HepG2 (cell line): Measurements from ENCODE around the gene CRAT. TPM values are rescaled to one million over a fixed set of nuclear protein-coding genes. Genes with fewer than 3 reads are reported as not detected.

ENCODE experiments used
- ATAC-seq: fragments of 200-7000 bp; cut with Tn5 transposase; 3 replicates; pipeline ENCODE4 v1.9.1; 2020; ENCODE audit warnings: mild to moderate bottlenecking, moderate library complexity
- Bru-seq: library from RNA; stranded (reverse); fragments of 400-500 nt; gene quantifications from one replicate; lab custom pipeline; 2021; lab: Mats Ljungman, UMichigan
- BruChase-seq, 2 experiments: library from RNA; stranded (reverse); fragments of 400-500 nt; gene quantifications; one replicate each; lab custom pipeline; 2021; lab: Mats Ljungman, UMichigan
- BruUV-seq: library from RNA; stranded (reverse); fragments of 400-500 nt; replicated peaks from 2 replicates; lab custom pipeline; 2021; lab: Mats Ljungman, UMichigan
- CTCF ChIA-PET: fragments of 300-600 bp; formaldehyde crosslinking; extraction: SDS; loops from one replicate; lab custom pipeline; 2021; ENCODE audit warnings: low total read pairs, inconsistent platforms, low intra/inter-chr PET ratio; lab: Yijun Ruan, JAX
- POLR2A ChIA-PET: fragments of 350-600 bp; sonication (Branson Sonifier 250); formaldehyde crosslinking; loops from one replicate; lab custom pipeline; 2020; ENCODE audit warnings: antibody characterized with exemption, inconsistent platforms; lab: Yijun Ruan, JAX
- DNase-seq: peaks from one replicate; pipeline ENCODE4 v3.0.0-alpha.2; 2015; ENCODE audit warnings: low spot score
- FAIRE-seq: peaks from 3 replicates; lab custom pipeline; 2011; peaks lifted over from hg19 to GRCh38; lab: Jason Lieb, UNC
- H2AFZ ChIP-seq: one replicate; pipeline ENCODE4 v1.6.1; 2011; ENCODE audit warnings: low read length, inconsistent platforms
- H3K27ac ChIP-seq: fragments of 300-600 bp; 3 replicates; pipeline ENCODE4 v1.8.0; 2011; ENCODE audit warnings: mixed run types, mild to moderate bottlenecking, mixed read lengths, low read length, inconsistent platforms; ENCODE audit not compliant: insufficient read depth; ENCODE audit errors: extremely low read length
- H3K27me3 ChIP-seq, 2 experiments: fragments of 200-600 bp in 1 of 2; 2 replicates in 1 of 2; 3 replicates in 1 of 2; pipeline versions ENCODE4 v1.6.0 to v1.8.0; 2011; ENCODE audit warnings: low read length in 2 of 2, mild to moderate bottlenecking in 2 of 2, moderate library complexity in 2 of 2, inconsistent platforms in 1 of 2; ENCODE audit not compliant: insufficient read depth in 2 of 2, control insufficient read depth in 1 of 2
- H3K36me3 ChIP-seq, 2 experiments: fragments of 200-600 bp in 1 of 2; replicated peaks in 1 of 2; 2 replicates in 1 of 2; 3 replicates in 1 of 2; pipeline versions ENCODE4 v1.5.1 to v1.8.0; 2011; ENCODE audit warnings: low read length in 2 of 2, inconsistent platforms in 1 of 2; ENCODE audit not compliant: insufficient read depth in 2 of 2, control insufficient read depth in 1 of 2
- H3K4me1 ChIP-seq: 2 replicates; pipeline ENCODE4 v1.5.1; 2012; ENCODE audit warnings: low read length, inconsistent platforms; ENCODE audit not compliant: insufficient read depth
- H3K4me2 ChIP-seq: 2 replicates; pipeline ENCODE4 v1.6.0; 2011; ENCODE audit warnings: low read depth, low read length, inconsistent platforms
- H3K4me3 ChIP-seq, 3 experiments: fragments of 200-600 bp in 1 of 3; sonication (generic), shearing (Covaris generic) in 1 of 3; replicated peaks in 1 of 3; 2 replicates each; pipeline ENCODE4 v1.5.1; 2011 to 2016; ENCODE audit warnings: low read length in 3 of 3, inconsistent platforms in 2 of 3, low read depth in 2 of 3, mild to moderate bottlenecking in 2 of 3, control low read depth in 1 of 3, mixed read lengths in 1 of 3; ENCODE audit not compliant: insufficient read depth in 1 of 3
- H3K79me2 ChIP-seq: one replicate; pipeline ENCODE4 v1.6.1; 2011; ENCODE audit warnings: low read length, inconsistent platforms; ENCODE audit not compliant: insufficient read depth
- H3K9ac ChIP-seq: 2 replicates; pipeline ENCODE4 v1.6.0; 2011; ENCODE audit warnings: mild to moderate bottlenecking, low read depth, low read length, inconsistent platforms; ENCODE audit not compliant: insufficient read depth
- H3K9me3 ChIP-seq: 2 replicates; pipeline ENCODE4 v1.5.1; 2012; ENCODE audit warnings: mild to moderate bottlenecking, low read length
- H4K20me1 ChIP-seq: 2 replicates; pipeline ENCODE4 v1.6.0; 2011; ENCODE audit warnings: inconsistent platforms, mild to moderate bottlenecking, low read length, moderate library complexity; ENCODE audit not compliant: insufficient read depth
- DR1 ChIP-seq: sonication (generic); formaldehyde crosslinking; IDR thresholded peaks from 2 replicates; pipeline ENCODE4 v1.8.0; 2021; ENCODE audit warnings: mild to moderate bottlenecking, missing genetic modification reagents, inconsistent platforms
- ESRRA ChIP-seq: sonication (generic); formaldehyde crosslinking; IDR thresholded peaks from 2 replicates; pipeline ENCODE4 v1.5.1; 2020; ENCODE audit warnings: mild to moderate bottlenecking, low read depth, missing genetic modification reagents
- FOXO1 ChIP-seq: sonication (generic); formaldehyde crosslinking; IDR thresholded peaks from 2 replicates; pipeline ENCODE4 v1.4.0; 2020; ENCODE audit warnings: missing genetic modification reagents
- GABPA ChIP-seq, 2 experiments: IDR thresholded peaks; 2 replicates each; pipeline ENCODE4 v1.6.1; 2011 to 2016; ENCODE audit warnings: low read depth in 2 of 2, low read length in 1 of 2, missing biosample characterization in 1 of 2, missing genetic modification characterization in 1 of 2
- GRHL1 ChIP-seq: sonication (generic); formaldehyde crosslinking; conservative IDR thresholded peaks from 2 replicates; pipeline ENCODE4 v1.8.0; 2022; ENCODE audit warnings: missing genetic modification reagents
- HHEX ChIP-seq: IDR thresholded peaks from 2 replicates; pipeline ENCODE4 v1.6.1; 2016; ENCODE audit warnings: control low read depth
- JARID2 ChIP-seq: sonication (generic); formaldehyde crosslinking; IDR thresholded peaks from 2 replicates; pipeline ENCODE4 v1.8.1; 2023; ENCODE audit warnings: missing genetic modification reagents, inconsistent platforms; ENCODE audit not compliant: insufficient replicate concordance
- MIER3 ChIP-seq: IDR thresholded peaks from 2 replicates; pipeline ENCODE4 v1.6.1; 2016; ENCODE audit warnings: missing compliant biosample characterization, borderline replicate concordance
- PPARG ChIP-seq: conservative IDR thresholded peaks from 2 replicates; pipeline ENCODE4 v1.6.1; 2016; ENCODE audit warnings: missing biosample characterization, missing genetic modification reagents
- SIN3B ChIP-seq: fragments of 150-350 bp; IDR thresholded peaks from 2 replicates; pipeline ENCODE4 v1.6.1; 2014; ENCODE audit warnings: low read length
- TEAD2 ChIP-seq: sonication (generic); formaldehyde crosslinking; IDR thresholded peaks from 2 replicates; pipeline ENCODE4 v1.9.0; 2021; ENCODE audit warnings: missing genetic modification reagents
- ZNF263 ChIP-seq: sonication (generic); formaldehyde crosslinking; IDR thresholded peaks from 2 replicates; pipeline ENCODE4 v1.4.0; 2020; ENCODE audit warnings: missing genetic modification reagents
- ZNF343 ChIP-seq: sonication (generic); formaldehyde crosslinking; IDR thresholded peaks from 2 replicates; pipeline ENCODE4 v1.4.0; 2020; ENCODE audit warnings: mild to moderate bottlenecking, missing genetic modification reagents
- ZNF496 ChIP-seq: sonication (generic); formaldehyde crosslinking; IDR thresholded peaks from 2 replicates; pipeline ENCODE4 v1.8.1; 2023; ENCODE audit warnings: mild to moderate bottlenecking, moderate library complexity, missing genetic modification reagents; ENCODE audit not compliant: insufficient replicate concordance
- ZNF567 ChIP-seq: sonication (generic); formaldehyde crosslinking; IDR thresholded peaks from 2 replicates; pipeline ENCODE4 v1.8.1; 2023; ENCODE audit warnings: mild to moderate bottlenecking, missing genetic modification reagents, borderline replicate concordance
- ZNF660 ChIP-seq: sonication (generic); formaldehyde crosslinking; IDR thresholded peaks from 2 replicates; pipeline ENCODE4 v1.5.1; 2020; ENCODE audit warnings: mild to moderate bottlenecking, low read depth, missing genetic modification reagents, borderline replicate concordance
- ZNF777 ChIP-seq: sonication (generic); formaldehyde crosslinking; IDR thresholded peaks from 2 replicates; pipeline ENCODE4 v1.4.0; 2020; ENCODE audit warnings: missing genetic modification reagents
- WGBS: methylation state at CpG from one replicate; pipeline ENCODE4 v1.1.6; 2017; ENCODE audit warnings: low lambda C conversion rate; 5-methylcytosine and 5-hydroxymethylcytosine counted together
- in situ Hi-C: cut with HindIII; loops from 2 replicates; pipeline ENCODE4 v1.10.0; 2017; ENCODE audit warnings: low pct_unique_long_range_greater_than_20kb; ENCODE audit not compliant: extremely low pct_ligation_motif_present
- intact Hi-C: fragments of 100-400 bp; cut with micrococcal nuclease; formaldehyde crosslinking; loops from one replicate; pipeline ENCODE4 v1.10.0; 2022; ENCODE audit not compliant: unreplicated experiment
- long read RNA-seq, 2 experiments: library from RNA in 1 of 2; library from polyadenylated mRNA in 1 of 2; stranded (forward) in 1 of 2; unstranded in 1 of 2; transcript quantifications; one replicate each; pipeline ENCODE4 v2.0.0, GENCODE V29; 2019 to 2022
- polyA minus RNA-seq, 3 experiments: library from RNA; depleted of rRNA, polyadenylated mRNA; stranded (reverse); fragments of >200 nt; gene quantifications; 2 replicates each; pipeline ENCODE4 v1.2.3, GENCODE V29; 2011; ENCODE audit warnings: low replicate concordance in 1 of 3
- polyA plus RNA-seq, 8 experiments: library from polyadenylated mRNA; depleted of rRNA in 3 of 8; stranded (reverse) in 7 of 8; unstranded in 1 of 8; fragments of >200 nt; fragmentation: Illumina TruSeq in 4 of 8; extraction: Trizol in 4 of 8; gene quantifications; 2 replicates each; pipeline versions ENCODE4 v1.2.1 to v1.2.3, GENCODE V29; 2011 to 2016; ENCODE audit warnings: low read depth in 4 of 8, missing spikeins in 1 of 8, mixed read lengths in 1 of 8; ENCODE audit not compliant: insufficient read depth in 1 of 8
- total RNA-seq, 5 experiments: library from RNA; depleted of rRNA; stranded (reverse); fragments of >200 nt; fragmentation: Illumina TruSeq; extraction: Trizol; gene quantifications; 2 replicates each; pipeline ENCODE4 v1.2.3, GENCODE V29; 2016; ENCODE audit warnings: low read depth in 1 of 5

The CRAT gene
- total RNA-seq (2016; rRNA removed; fragmentation: Illumina TruSeq; extraction: Trizol) (26.6 and 29.3 TPM in 2 replicates), polyA plus RNA-seq (2011; rRNA removed) (26.1 and 31.1 TPM in 2 replicates), polyA minus RNA-seq (2011; rRNA and poly(A)+ RNA removed; ENCODE audit: low replicate concordance) (7.1 and 60.6 TPM in 2 replicates), Bru-seq, nascent RNA (percentile 58 among the genes with signal in this experiment), BruChase-seq, experiment 1, labeled RNA remaining after a 6-hour chase (percentile 69 among the genes with signal in this experiment), BruChase-seq, experiment 2, labeled RNA remaining after a 2-hour chase (percentile 58 among the genes with signal in this experiment)
- 13.7 and 20.3 TPM in 2 replicates for total RNA-seq (2016; cell fraction: cytosol; rRNA removed; fragmentation: Illumina TruSeq; extraction: Trizol; ENCODE audit: low read depth)
- 24.5 and 28.0 TPM in 2 replicates for total RNA-seq (2016; cell fraction: insoluble cytoplasmic fraction; rRNA removed; fragmentation: Illumina TruSeq; extraction: Trizol)
- total RNA-seq (2016; cell fraction: membrane; rRNA removed; fragmentation: Illumina TruSeq; extraction: Trizol): 27.1 and 32.0 TPM in 2 replicates
- total RNA-seq (2016; cell fraction: nucleus; rRNA removed; fragmentation: Illumina TruSeq; extraction: Trizol): 17.6 and 18.1 TPM in 2 replicates
- 21.4 and 24.4 TPM in 2 replicates for polyA plus RNA-seq (2011; cell fraction: cytosol; rRNA removed)
- 62.4 and 63.9 TPM in 2 replicates for polyA plus RNA-seq (2011; cell fraction: nucleus; rRNA removed)
- 32.3 and 32.7 TPM in 2 replicates for polyA plus RNA-seq (2012)
- 18.5 and 23.3 TPM in 2 replicates for polyA plus RNA-seq (2016; cell fraction: cytosol; fragmentation: Illumina TruSeq; extraction: Trizol; ENCODE audit: low read depth)
- polyA plus RNA-seq (2016; cell fraction: insoluble cytoplasmic fraction; fragmentation: Illumina TruSeq; extraction: Trizol; ENCODE audit: low read depth): 27.2 and 34.4 TPM in 2 replicates
- polyA plus RNA-seq (2016; cell fraction: membrane; fragmentation: Illumina TruSeq; extraction: Trizol; ENCODE audit: low read depth): 26.8 and 32.7 TPM in 2 replicates
- polyA plus RNA-seq (2016; cell fraction: nucleus; fragmentation: Illumina TruSeq; extraction: Trizol; ENCODE audit: insufficient read depth, low read depth): 29.5 and 29.9 TPM in 2 replicates
- 24.5 and 25.6 TPM in 2 replicates for polyA minus RNA-seq (2011; cell fraction: cytosol; rRNA and poly(A)+ RNA removed)
- polyA minus RNA-seq (2011; cell fraction: nucleus; rRNA and poly(A)+ RNA removed): 11.7 and 16.0 TPM in 2 replicates
- long read RNA-seq, experiment 1, transcript CRAT-201 (14 exons, 2,763 nt): major isoform, 31 of 61 reads
- long read RNA-seq, experiment 1, transcript CRAT-207 (15 exons, 2,253 nt): minor isoform, 5 of 61 reads
- long read RNA-seq, experiment 1, partial matches to known transcripts: 14 of 61 reads
- long read RNA-seq, experiment 1, other reads (novel, unspliced or antisense): 8 of 61 reads
- long read RNA-seq, experiment 2, transcript CRAT-207 (15 exons, 2,253 nt): minor isoform, 6 of 119 reads
- long read RNA-seq, experiment 2, transcript CRAT-201 (14 exons, 2,763 nt): major isoform, 47 of 119 reads
- long read RNA-seq, experiment 2, partial matches to known transcripts: 33 of 119 reads
- long read RNA-seq, experiment 2, other reads (novel, unspliced or antisense): 31 of 119 reads

DNA sequence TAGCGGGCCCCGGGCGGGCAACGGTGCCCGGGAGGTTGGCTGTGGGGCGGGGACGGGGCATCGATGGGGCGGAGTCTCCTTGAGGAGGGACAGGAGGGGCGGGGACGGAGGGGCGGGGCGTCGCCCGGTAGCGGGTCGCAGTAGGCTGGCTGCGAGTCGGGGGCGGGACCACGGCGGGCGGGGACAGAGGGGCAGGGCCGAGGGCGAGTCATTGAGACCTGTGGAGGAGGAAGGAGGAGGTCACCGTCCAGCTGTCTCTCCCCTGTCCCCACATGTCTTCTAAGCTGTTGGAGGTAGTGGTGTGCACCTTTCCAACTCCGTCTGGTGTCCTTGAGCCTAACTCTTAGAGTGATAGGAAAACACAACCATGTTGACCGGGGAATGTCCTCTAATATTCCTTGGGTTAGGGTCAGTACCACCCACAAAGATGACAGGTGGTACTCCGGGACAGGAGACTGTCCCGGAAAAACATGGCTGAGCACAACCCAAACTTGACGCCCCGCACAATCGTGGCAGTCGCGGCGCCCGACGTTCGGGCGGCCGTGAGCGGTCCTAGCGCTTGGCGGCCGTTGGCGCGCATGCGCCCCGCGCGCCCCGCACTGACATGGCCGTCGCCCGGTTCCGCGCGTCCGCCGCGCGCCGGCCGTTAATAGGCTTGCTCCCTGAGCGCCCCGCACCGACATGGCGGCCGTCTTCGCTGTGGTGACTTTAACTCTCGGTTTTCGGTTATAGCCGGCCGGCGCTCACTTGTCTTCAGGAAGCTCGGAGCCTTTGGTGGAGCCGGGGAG lies at the start of gene CRAT, which contains the start of gene PTPA:
TSS of gene CRAT (minus strand) at position 54 of the 788 bp plus-strand sequence. CDS start 284 bp downstream, outside the sequence.
TSS of gene PTPA (plus strand) at position 676 of the 788 bp plus-strand sequence. CDS start 186 bp downstream, outside the sequence.
- Histone ChIP-seq H3K4me2 (peak within 1 kb of the TSS; percentile 100), H3K4me3 (peak within 1 kb of the TSS; percentile 87 to 98 (median 98)), H3K9ac (peak within 1 kb of the TSS; percentile 88), H3K4me1 (peaks cover 52% of the 10 kb centered on the region), H4K20me1 (0 out of 2 replicates have a peak, but pooled peaks cover 5% of the 10 kb centered on the region), H3K27me3 (no peaks in the 10 kb centered on the region; a peak in 1 of 5 replicates), H3K9me3 (no peaks in the 10 kb centered on the region), H3K36me3 (peaks cover 0 to 4% of the 10 kb centered on the region in 2 experiments; a peak in 1 of 5 replicates), H3K27ac (peak within 1 kb of the TSS; percentile 97), H2AFZ (peak within 1 kb of the TSS; percentile 89), H3K79me2 (peaks cover 37% of the 10 kb centered on the region)
- WGBS: 2% methylated on average over 8 of the region's 77 CpGs
- ChIA-PET POLR2A (interaction anchor here (0.6 to 3.6 kb wide), 10 partner anchors 13 to 515 kb away, joined by 3 to 18 read pairs (median 4); partner anchors contain the start of genes DOLPP1, MIGA2, NTMT1 and SH3GLB2), CTCF (no interaction called here)
- FAIRE-seq (peak; percentile 52), ATAC-seq (peak; percentile 83), DNase-seq (peak; percentile 83)
- intact Hi-C loops: no loop called here
- in situ Hi-C loops: no loop called here
- BruUV-seq: no TSS peak
- TF ChIP-seq ZNF496 (CRISPR knock-in tag) (no peak), ZNF660 (CRISPR knock-in tag) (no peak), GABPA (IDR thresholded peaks at IDR 0.05; ENCODE audit: low read depth, low read length) (no peak), GABPA (CRISPR knock-in tag; IDR thresholded peaks at IDR 0.05; ENCODE audit: low read depth) (no peak), GRHL1 (CRISPR knock-in tag) (no peak), ZNF777 (peak; percentile 2; the same call in 1 of the 2 replicates), ESRRA (CRISPR knock-in tag) (no peak), HHEX (CRISPR knock-in tag) (no peak), PPARG (CRISPR knock-in tag) (no peak), JARID2 (no peak), ZNF567 (CRISPR knock-in tag) (peak; percentile 72; the same call in 1 of the 2 replicates), MIER3 (CRISPR knock-in tag) (peak; percentile 17; the same call in 1 of the 2 replicates), ZNF343 (CRISPR knock-in tag) (no peak), TEAD2 (CRISPR knock-in tag) (no peak), SIN3B (no peak), FOXO1 (CRISPR knock-in tag) (no peak), DR1 (CRISPR knock-in tag) (peak; percentile 30), ZNF263 (CRISPR knock-in tag) (no peak)
